CD4-positive, alpha-beta memory T cell (primary cell): ENCODE data around the gene HMGCR. TPM values are rescaled to one million over a fixed set of nuclear protein-coding genes. Genes with fewer than 3 reads are reported as not detected.

Experiments
- CTCF ChIA-PET: fragments of 350-600 bp; sonication (Branson Sonifier 250); formaldehyde crosslinking; loops from one replicate; lab custom pipeline; 2021; ENCODE audit warnings: inconsistent platforms; ENCODE audit not compliant: partially characterized antibody; lab: Charles Lee
- POLR2A ChIA-PET: fragments of 350-600 bp; sonication (Branson Sonifier 250); formaldehyde crosslinking; loops from one replicate; lab custom pipeline; 2021; ENCODE audit not compliant: partially characterized antibody; lab: Charles Lee
- DNase-seq, 5 donors: peaks; one replicate each; pipeline versions ENCODE4 v3.0.0 to v3.0.0-alpha.2; 2020 to 2022; ENCODE audit warnings: mixed read lengths in 1 of 5
- H3K27ac ChIP-seq: one replicate; pipeline ENCODE4 v1.7.0; 2013; ENCODE audit warnings: low read depth, low read length
- H3K27me3 ChIP-seq: 2 replicates; pipeline ENCODE4 v1.7.0; 2013; ENCODE audit warnings: mild to moderate bottlenecking, low read length, moderate library complexity; ENCODE audit not compliant: insufficient read depth
- H3K36me3 ChIP-seq: 2 replicates; pipeline ENCODE4 v1.7.0; 2013; ENCODE audit warnings: mild to moderate bottlenecking, low read length, moderate library complexity; ENCODE audit not compliant: insufficient read depth
- H3K4me1 ChIP-seq: 2 replicates; pipeline ENCODE4 v1.7.0; 2013; ENCODE audit warnings: mild to moderate bottlenecking, low read length, moderate library complexity; ENCODE audit not compliant: insufficient read depth
- H3K4me3 ChIP-seq, 2 donors: one replicate each; pipeline ENCODE4 v1.7.0; 2013; ENCODE audit warnings: low read length in 2 of 2, mild to moderate bottlenecking in 1 of 2
- H3K9me3 ChIP-seq, 2 donors: one replicate each; pipeline ENCODE4 v1.7.0; 2013; ENCODE audit warnings: low read length in 2 of 2, control low read depth in 1 of 2; ENCODE audit not compliant: control insufficient read depth in 1 of 2
- H3K27ac Mint-ChIP-seq, 7 donors: one replicate each; pipeline ENCODE4 v1.8.0; 2020 to 2021; ENCODE audit warnings: mixed read lengths in 7 of 7, mild to moderate bottlenecking in 6 of 7, inconsistent platforms in 3 of 7, moderate library complexity in 3 of 7
- H3K27me3 Mint-ChIP-seq, 2 donors: one replicate each; pipeline ENCODE4 v1.8.0; 2020 to 2021; ENCODE audit warnings: mixed read lengths in 2 of 2
- H3K36me3 Mint-ChIP-seq, 2 donors: one replicate each; pipeline ENCODE4 v1.8.0; 2020 to 2021; ENCODE audit warnings: mixed read lengths in 2 of 2, inconsistent platforms in 1 of 2, mild to moderate bottlenecking in 1 of 2
- H3K4me1 Mint-ChIP-seq, 4 donors: one replicate each; pipeline ENCODE4 v1.8.0; 2020 to 2021; ENCODE audit warnings: mixed read lengths in 4 of 4, mild to moderate bottlenecking in 1 of 4
- H3K4me3 Mint-ChIP-seq, 8 donors: one replicate each; pipeline ENCODE4 v1.8.0; 2020 to 2021; ENCODE audit warnings: mixed read lengths in 8 of 8, mild to moderate bottlenecking in 7 of 8, moderate library complexity in 6 of 8, inconsistent platforms in 3 of 8
- H3K9me3 Mint-ChIP-seq, 8 donors: one replicate each; pipeline ENCODE4 v1.8.0; 2020 to 2021; ENCODE audit warnings: mixed read lengths in 8 of 8, mild to moderate bottlenecking in 5 of 8, inconsistent platforms in 3 of 8, moderate library complexity in 1 of 8
- intact Hi-C: fragments of 100-400 bp; cut with micrococcal nuclease; formaldehyde crosslinking; loops from one replicate; pipeline ENCODE4 v1.15.1; 2023
- polyA plus RNA-seq, 2 donors: library from polyadenylated mRNA; unstranded; fragments of 300-500 nt; fragmentation: Illumina TruSeq; gene quantifications; one replicate each; pipeline ENCODE4 v1.2.3, GENCODE V29; 2021
- total RNA-seq, 2 experiments: library from RNA; stranded (reverse); gene quantifications; one replicate each; pipeline ENCODE4 v1.2.3, GENCODE V29; 2021

The HMGCR gene
- total and polyA plus RNA-seq, 4 experiments from 2014 or later = 8.3 to 43.0 (median 25.5) TPM

DNA sequence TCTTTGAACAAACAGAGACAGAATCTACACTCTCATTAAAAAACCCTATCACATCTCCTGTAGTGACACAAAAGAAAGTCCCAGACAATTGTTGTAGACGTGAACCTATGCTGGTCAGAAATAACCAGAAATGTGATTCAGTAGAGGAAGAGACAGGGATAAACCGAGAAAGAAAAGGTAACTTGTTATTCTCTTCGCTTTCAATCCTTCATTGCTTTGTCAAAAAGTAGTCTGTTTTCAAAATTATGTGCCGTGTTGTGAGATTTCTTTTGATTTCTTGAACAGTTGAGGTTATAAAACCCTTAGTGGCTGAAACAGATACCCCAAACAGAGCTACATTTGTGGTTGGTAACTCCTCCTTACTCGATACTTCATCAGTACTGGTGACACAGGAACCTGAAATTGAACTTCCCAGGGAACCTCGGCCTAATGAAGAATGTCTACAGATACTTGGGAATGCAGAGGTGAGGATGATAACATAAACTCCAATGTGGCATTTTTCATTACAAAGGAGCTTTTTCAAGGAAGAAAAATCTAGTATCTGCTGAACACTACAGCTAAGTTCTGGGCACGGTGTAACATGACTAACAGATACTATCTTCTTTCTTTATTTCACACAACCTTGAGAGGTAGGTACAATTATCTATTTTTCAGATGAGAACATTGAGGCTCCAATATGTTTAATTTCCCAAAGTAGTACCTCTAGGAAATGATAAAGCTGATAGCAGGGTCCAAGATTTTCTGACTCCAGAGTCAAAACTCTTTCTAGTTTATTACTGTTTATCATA is 14.3 kb downstream of the HMGCR start:
- Histone ChIP-seq H3K27ac (no peak overlapping the region), H3K4me1 (no peaks in the 10 kb centered on the region), H3K36me3 (peaks cover 54% of the 10 kb centered on the region), H3K27me3 (no peaks in the 10 kb centered on the region), H3K9me3 (no peaks in the 10 kb centered on the region), H3K4me3 (no peak overlapping the region)
- H3K4me3 Mint-ChIP-seq = no peak overlapping the region
- peaks cover 54 to 69% of the 10 kb centered on the region in 2 donors for H3K36me3 Mint-ChIP-seq
- no peak for DNase-seq
- H3K4me1 Mint-ChIP-seq = no peaks in the 10 kb centered on the region
- H3K27ac Mint-ChIP-seq = peak overlapping the region in 4 of 7 donors; percentile 28 to 57 (median 46)
- no peaks in the 10 kb centered on the region for H3K27me3 Mint-ChIP-seq
- CTCF ChIA-PET = interaction anchor here (1.6 kb wide), 1 partner anchor 14 kb away, joined by 3 read pairs; the partner anchor contains the start of gene HMGCR
- POLR2A ChIA-PET = no interaction called here
- H3K9me3 Mint-ChIP-seq = no peaks in the 10 kb centered on the region
- intact Hi-C loops = no loop called here

GRCh38 chr5:75355236-75355635 is 18.2 kb downstream of the HMGCR start:
- H3K36me3 Mint-ChIP-seq = peaks cover 61 to 70% of the 10 kb centered on the region in 2 donors
- no peak overlapping the region for H3K27ac ChIP-seq

GRCh38 chr5:75356719-75357118 is 19.7 kb downstream of the HMGCR start:
- intact Hi-C loops = no loop called here
- H3K4me1 ChIP-seq = no peaks in the 10 kb centered on the region

More at GRCh38 chr5:75355236-75355635, 18.2 kb downstream of the HMGCR start:
- POLR2A ChIA-PET = interaction anchor here (0.6 kb wide), 1 partner anchor 90 kb away, joined by 3 read pairs; no protein-coding TSS in a partner anchor
- Histone ChIP-seq H3K9me3 (no peaks in the 10 kb centered on the region), H3K4me1 (no peaks in the 10 kb centered on the region), H3K4me3 (no peak overlapping the region), H3K27me3 (no peaks in the 10 kb centered on the region), H3K36me3 (peaks cover 62% of the 10 kb centered on the region)
- Mint-ChIP-seq H3K9me3 (no peaks in the 10 kb centered on the region), H3K27me3 (no peaks in the 10 kb centered on the region), H3K4me1 (no peaks in the 10 kb centered on the region), H3K4me3 (no peak overlapping the region), H3K27ac (no peak overlapping the region)
- no peak for DNase-seq
- intact Hi-C loops = no loop called here
- CTCF ChIA-PET = no interaction called here

GRCh38 chr5:75358117-75358516 is 21.1 kb downstream of the HMGCR start:
- Histone ChIP-seq H3K4me1 (no peaks in the 10 kb centered on the region), H3K9me3 (no peaks in the 10 kb centered on the region), H3K27me3 (no peaks in the 10 kb centered on the region), H3K27ac (no peak overlapping the region), H3K4me3 (no peak overlapping the region), H3K36me3 (peaks cover 38% of the 10 kb centered on the region)
- intact Hi-C loops = no loop called here
- Mint-ChIP-seq H3K9me3 (no peaks in the 10 kb centered on the region), H3K36me3 (peaks cover 59 to 67% of the 10 kb centered on the region in 2 donors), H3K4me3 (no peak overlapping the region), H3K27me3 (no peaks in the 10 kb centered on the region), H3K27ac (no peak overlapping the region), H3K4me1 (no peaks in the 10 kb centered on the region)
- ChIA-PET CTCF (no interaction called here), POLR2A (interaction anchor here (1.2 kb wide), 1 partner anchor 13 kb away, joined by 3 read pairs; no protein-coding TSS in a partner anchor)
- DNase-seq = no peak

More at GRCh38 chr5:75356719-75357118, 19.7 kb downstream of the HMGCR start:
- peak overlapping the region in 1 of 7 donors; percentile 75 for H3K27ac Mint-ChIP-seq
- H3K4me3 ChIP-seq = no peak overlapping the region
- H3K36me3 Mint-ChIP-seq = peaks cover 55 to 68% of the 10 kb centered on the region in 2 donors
- CTCF ChIA-PET = no interaction called here
- DNase-seq = no peak
- H3K27ac ChIP-seq = no peak overlapping the region
- H3K9me3 ChIP-seq = no peaks in the 10 kb centered on the region
- H3K27me3 ChIP-seq = no peaks in the 10 kb centered on the region
- H3K27me3 Mint-ChIP-seq = no peaks in the 10 kb centered on the region
- H3K4me3 Mint-ChIP-seq = no peak overlapping the region
- POLR2A ChIA-PET = no interaction called here
- no peaks in the 10 kb centered on the region for H3K4me1 Mint-ChIP-seq
- no peaks in the 10 kb centered on the region for H3K9me3 Mint-ChIP-seq
- H3K36me3 ChIP-seq = peaks cover 48% of the 10 kb centered on the region

DNA sequence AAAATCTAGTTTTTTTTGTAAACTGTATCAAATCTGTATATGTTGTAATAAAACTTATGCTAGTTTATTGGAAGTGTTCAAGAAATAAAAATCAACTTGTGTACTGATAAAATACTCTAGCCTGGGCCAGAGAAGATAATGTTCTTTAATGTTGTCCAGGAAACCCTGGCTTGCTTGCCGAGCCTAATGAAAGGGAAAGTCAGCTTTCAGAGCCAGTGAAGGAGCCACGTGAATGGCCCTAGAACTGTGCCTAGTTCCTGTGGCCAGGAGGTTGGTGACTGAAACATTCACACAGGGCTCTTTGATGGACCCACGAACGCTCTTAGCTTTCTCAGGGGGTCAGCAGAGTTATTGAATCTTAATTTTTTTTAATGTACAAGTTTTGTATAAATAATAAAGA is 24.3 kb downstream of the HMGCR start:
- H3K27ac Mint-ChIP-seq = no peak overlapping the region
- H3K27ac ChIP-seq = no peak overlapping the region
- H3K4me1 ChIP-seq = no peaks in the 10 kb centered on the region
- peaks cover 23% of the 10 kb centered on the region for H3K36me3 ChIP-seq
- H3K27me3 ChIP-seq = no peaks in the 10 kb centered on the region
- H3K9me3 Mint-ChIP-seq = no peaks in the 10 kb centered on the region
- intact Hi-C loops = no loop called here
- no peak for DNase-seq
- no peak overlapping the region for H3K4me3 Mint-ChIP-seq
- peaks cover 43 to 51% of the 10 kb centered on the region in 2 donors for H3K36me3 Mint-ChIP-seq
- POLR2A ChIA-PET = no interaction called here
- H3K27me3 Mint-ChIP-seq = no peaks in the 10 kb centered on the region
- no peaks in the 10 kb centered on the region for H3K9me3 ChIP-seq
- CTCF ChIA-PET = no interaction called here
- H3K4me3 ChIP-seq = no peak overlapping the region
- peaks cover 0 to 2% (median 0%) of the 10 kb centered on the region in 4 donors for H3K4me1 Mint-ChIP-seq

DNA sequence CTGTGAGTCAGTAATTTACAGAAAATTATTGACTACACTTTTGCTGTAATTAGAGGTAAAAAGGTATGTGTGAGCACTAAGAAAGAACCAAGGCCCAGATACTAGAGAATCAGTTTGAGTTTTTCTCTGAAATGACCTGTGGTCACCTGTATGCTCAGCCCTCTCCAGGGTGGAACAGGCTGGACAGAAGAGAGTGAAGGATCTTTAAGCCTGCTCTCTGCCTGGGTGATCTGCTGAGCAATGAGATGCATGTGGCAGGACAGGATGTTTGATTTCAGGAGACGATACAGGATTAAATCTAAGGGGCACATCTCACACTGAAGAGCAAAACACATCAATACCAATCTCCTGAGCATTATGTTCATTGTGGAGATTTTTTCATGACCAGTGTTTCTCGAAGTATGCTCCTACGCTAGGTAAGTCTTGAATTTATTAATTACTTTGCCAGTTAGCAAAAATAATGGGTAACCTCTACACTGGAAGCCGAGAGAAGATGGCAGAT is 25.5 kb downstream of the HMGCR start:
- intact Hi-C loops = no loop called here
- Mint-ChIP-seq H3K27me3 (no peaks in the 10 kb centered on the region), H3K9me3 (no peaks in the 10 kb centered on the region), H3K4me3 (no peak overlapping the region), H3K27ac (peak overlapping the region in 1 of 7 donors; percentile 58), H3K4me1 (peaks cover 0 to 6% (median 6%) of the 10 kb centered on the region in 4 donors), H3K36me3 (peaks cover 35 to 39% of the 10 kb centered on the region in 2 donors)
- H3K4me1 ChIP-seq = no peaks in the 10 kb centered on the region
- no peaks in the 10 kb centered on the region for H3K9me3 ChIP-seq
- H3K27me3 ChIP-seq = no peaks in the 10 kb centered on the region
- H3K27ac ChIP-seq = no peak overlapping the region
- ChIA-PET CTCF (no interaction called here), POLR2A (no interaction called here)
- no peak overlapping the region for H3K4me3 ChIP-seq
- DNase-seq = no peak
- H3K36me3 ChIP-seq = peaks cover 14% of the 10 kb centered on the region

- POLR2A ChIA-PET = no interaction called here
- H3K9me3 Mint-ChIP-seq = no peaks in the 10 kb centered on the region
These were observed 26.1 kb downstream of the HMGCR start for GRCh38 chr5:75363111-75363510.

More at GRCh38 chr5:75363111-75363510, 26.1 kb downstream of the HMGCR start:
- Mint-ChIP-seq H3K4me1 (peaks cover 0 to 6% (median 6%) of the 10 kb centered on the region in 4 donors), H3K4me3 (no peak overlapping the region), H3K36me3 (peaks cover 32 to 36% of the 10 kb centered on the region in 2 donors), H3K27ac (no peak overlapping the region), H3K27me3 (no peaks in the 10 kb centered on the region)
- H3K9me3 ChIP-seq = no peaks in the 10 kb centered on the region
- no peak for DNase-seq
- H3K4me3 ChIP-seq = no peak overlapping the region
- no peaks in the 10 kb centered on the region for H3K4me1 ChIP-seq
- peaks cover 14% of the 10 kb centered on the region for H3K36me3 ChIP-seq
- intact Hi-C loops = no loop called here
- CTCF ChIA-PET = no interaction called here
- H3K27me3 ChIP-seq = no peaks in the 10 kb centered on the region
- no peak overlapping the region for H3K27ac ChIP-seq
